Stimulated activated CD4-positive, alpha-beta T cell treated with anti-CD3 and anti-CD28 coated beads, Interleukin-2, amount 100 ng/mL, for 4 hours (primary cell): ENCODE data around the gene COL12A1.
A peak's percentile ranks its signal among the peaks of the same experiment; 100 is the strongest.

ENCODE experiments used
- DNase-seq: peaks from one replicate; pipeline ENCODE4 v3.0.0-alpha.2; 2020; ENCODE audit warnings: low read depth

Gene COL12A1

GRCh38 chr6:75205776-75206575, at the start of gene COL12A1:
COL12A1 (minus strand) TSS chr6:75206053; CDS start chr6:75202792, 3,261 bp downstream.
- DNase-seq = no peak

GRCh38 chr6:75250552-75250951, 44.7 kb upstream of the COL12A1 start:
- DNase-seq = no peak

- no peak for DNase-seq
Measured at GRCh38 chr6:75249837-75250236, 44.0 kb upstream of the COL12A1 start.

- DNase-seq = no peak
Measured at GRCh38 chr6:75246386-75246785, 40.5 kb upstream of the COL12A1 start.

- no peak for DNase-seq
Measured at GRCh38 chr6:75244063-75244584, 38.3 kb upstream of the COL12A1 start.

GRCh38 chr6:75243333-75244062, 37.6 kb upstream of the COL12A1 start, which contains the start of gene COX7A2:
COX7A2 (minus strand) TSS chr6:75243801; CDS start chr6:75243734, 67 bp downstream.
- peak; percentile 76 for DNase-seq

GRCh38 chr6:75236630-75237029, 30.8 kb upstream of the COL12A1 start:
- DNase-seq = no peak

- no peak for DNase-seq
Measured at GRCh38 chr6:75235271-75235670, 29.4 kb upstream of the COL12A1 start.

GRCh38 chr6:75234126-75234865, 28.4 kb upstream of the COL12A1 start:
- no peak for DNase-seq

GRCh38 chr6:75233092-75233615, 27.3 kb upstream of the COL12A1 start:
- no peak for DNase-seq

GRCh38 chr6:75230484-75231325, 24.9 kb upstream of the COL12A1 start:
- DNase-seq = no peak

GRCh38 chr6:75224303-75224926, 18.6 kb upstream of the COL12A1 start:
- no peak for DNase-seq

- no peak for DNase-seq
Measured at GRCh38 chr6:75223428-75223827, 17.6 kb upstream of the COL12A1 start.

- DNase-seq = no peak
Measured at GRCh38 chr6:75222261-75222660, 16.4 kb upstream of the COL12A1 start.

- no peak for DNase-seq
Measured at GRCh38 chr6:75221116-75221515, 15.3 kb upstream of the COL12A1 start.

- DNase-seq = no peak
Measured at GRCh38 chr6:75220357-75220756, 14.5 kb upstream of the COL12A1 start.

GRCh38 chr6:75219263-75219662, 13.4 kb upstream of the COL12A1 start:
- DNase-seq = no peak

- no peak for DNase-seq
Measured at GRCh38 chr6:75217193-75217592, 11.3 kb upstream of the COL12A1 start.

GRCh38 chr6:75215291-75215690, 9.4 kb upstream of the COL12A1 start:
- DNase-seq = no peak

GRCh38 chr6:75213732-75214131, 7.9 kb upstream of the COL12A1 start:
- no peak for DNase-seq

GRCh38 chr6:75213112-75213511, 7.3 kb upstream of the COL12A1 start:
- no peak for DNase-seq
